ENCODE data around the gene SCN7A.

DNA sequence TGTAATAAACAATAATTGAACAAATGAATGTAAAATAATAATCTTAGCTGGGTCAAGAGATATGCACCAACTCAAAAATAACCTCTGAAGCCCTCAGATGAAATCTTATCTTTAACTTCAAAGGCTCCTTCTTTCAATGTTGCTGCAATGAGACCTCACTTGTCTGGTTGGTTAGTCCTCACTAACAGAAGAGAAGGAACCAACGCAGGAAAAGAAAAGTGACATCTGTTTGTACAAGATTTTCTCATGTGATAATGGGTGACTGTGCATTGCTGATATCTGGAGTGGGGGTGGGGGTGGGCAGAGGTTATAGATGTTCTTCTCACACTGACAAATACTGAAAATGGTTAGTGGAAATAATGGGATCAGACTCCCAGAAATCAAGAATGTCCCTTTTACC, 2.6 kb downstream of the SCN7A start:
- TF ChIP-seq EZH2 (optimal IDR thresholded peaks at IDR 0.05; ENCODE audit: low read depth, low read length) (no peak), EZH2phosphoT487 (IDR thresholded peaks at IDR 0.05; ENCODE audit: low read length) (no peak), CTCF (IDR thresholded peaks at IDR 0.05; ENCODE audit: low read length) (no peak)

Data from MM.1S (cell line).